GM12878 (cell line): ENCODE measurements around the gene PTMA. TPM values are rescaled to one million over a fixed set of nuclear protein-coding genes. Genes with fewer than 3 reads are reported as not detected.

ENCODE experiments used
- ATF7 ChIP-seq: fragments of 450-650 bp; IDR thresholded peaks from 2 replicates; pipeline ENCODE4 v1.6.1; 2016; ENCODE audit warnings: low read depth, mild to moderate bottlenecking
- BCL11A ChIP-seq: IDR thresholded peaks from 2 replicates; pipeline ENCODE4 v1.6.1; 2011; ENCODE audit warnings: low read depth, low read length
- BHLHE40 ChIP-seq, 2 experiments: fragments of 450-650 bp in 1 of 2; IDR thresholded peaks; 2 replicates each; pipeline ENCODE4 v1.6.1; 2011 to 2017; ENCODE audit warnings: low read depth in 2 of 2, borderline replicate concordance in 1 of 2, improper control_type of control experiment in 1 of 2, low read length in 1 of 2, mild to moderate bottlenecking in 1 of 2
- CBX5 ChIP-seq: sonication (generic); IDR thresholded peaks from 2 replicates; pipeline ENCODE4 v1.6.1; 2016; ENCODE audit warnings: low read depth, moderate library complexity, mild to moderate bottlenecking, inconsistent platforms
- CHD4 ChIP-seq: fragments of 200-600 bp; sonication (generic); IDR thresholded peaks from 2 replicates; pipeline ENCODE4 v1.6.1; 2016; ENCODE audit warnings: mild to moderate bottlenecking
- ESRRA ChIP-seq: IDR thresholded peaks from 2 replicates; pipeline ENCODE4 v1.6.1; 2012; ENCODE audit warnings: mild to moderate bottlenecking, low read length, improper control_type of control experiment
- ETV6 ChIP-seq, 2 experiments: fragments of 450-650 bp in 1 of 2; IDR thresholded peaks in 1 of 2; conservative IDR thresholded peaks in 1 of 2; 2 replicates each; pipeline ENCODE4 v1.6.1; 2014; ENCODE audit warnings: antibody characterized with exemption in 1 of 2, borderline replicate concordance in 1 of 2, low read depth in 1 of 2, mild to moderate bottlenecking in 1 of 2, moderate library complexity in 1 of 2
- FOXK2 ChIP-seq: fragments of 450-650 bp; IDR thresholded peaks from 2 replicates; pipeline ENCODE4 v1.6.1; 2017; ENCODE audit warnings: mild to moderate bottlenecking, moderate library complexity
- JUND ChIP-seq: IDR thresholded peaks from 2 replicates; pipeline ENCODE4 v1.6.1; 2012; ENCODE audit warnings: low read depth, mild to moderate bottlenecking, low read length, improper control_type of control experiment, moderate library complexity
- MEF2A ChIP-seq: IDR thresholded peaks from 2 replicates; pipeline ENCODE4 v1.6.1; 2011; ENCODE audit warnings: low read depth, mild to moderate bottlenecking, low read length, moderate library complexity; ENCODE audit not compliant: insufficient read depth
- MXI1 ChIP-seq: fragments of 150-350 bp; IDR thresholded peaks from 2 replicates; pipeline ENCODE4 v1.6.1; 2011; ENCODE audit warnings: low read depth, mild to moderate bottlenecking, inconsistent platforms, low read length, improper control_type of control experiment
- MYB ChIP-seq: fragments of 150-350 bp; IDR thresholded peaks from 2 replicates; pipeline ENCODE4 v1.6.1; 2014; ENCODE audit warnings: mild to moderate bottlenecking, low read depth, low read length, borderline replicate concordance
- NBN ChIP-seq: fragments of 450-650 bp; IDR thresholded peaks from 2 replicates; pipeline ENCODE4 v1.6.1; 2016
- NFXL1 ChIP-seq: fragments of 450-650 bp; IDR thresholded peaks from 2 replicates; pipeline ENCODE4 v1.6.1; 2017; ENCODE audit warnings: antibody characterized with exemption, mild to moderate bottlenecking, borderline replicate concordance
- PAX5 ChIP-seq: IDR thresholded peaks from 2 replicates; pipeline ENCODE4 v1.6.1; 2011; ENCODE audit warnings: low read depth, low read length, borderline replicate concordance
- RCOR1 ChIP-seq: conservative IDR thresholded peaks from 2 replicates; pipeline ENCODE4 v1.6.1; 2012; ENCODE audit warnings: low read depth, low read length, improper control_type of control experiment
- RUNX3 ChIP-seq: IDR thresholded peaks from 2 replicates; pipeline ENCODE4 v1.6.1; 2012; ENCODE audit warnings: low read length, inconsistent platforms
- SMAD1 ChIP-seq: fragments of 450-650 bp; IDR thresholded peaks from 2 replicates; pipeline ENCODE4 v1.6.1; 2018; ENCODE audit warnings: mild to moderate bottlenecking, low read depth; ENCODE audit not compliant: partially characterized antibody
- TCF3 ChIP-seq: IDR thresholded peaks from 2 replicates; pipeline ENCODE4 v1.6.1; 2012; ENCODE audit warnings: low read depth, mild to moderate bottlenecking, low read length, borderline replicate concordance; ENCODE audit not compliant: insufficient read depth
- ZNF24 ChIP-seq: fragments of 450-650 bp; IDR thresholded peaks from 2 replicates; pipeline ENCODE4 v1.6.1; 2017; ENCODE audit warnings: antibody characterized with exemption, mild to moderate bottlenecking
- ZNF622 ChIP-seq: fragments of 450-650 bp; IDR thresholded peaks from 2 replicates; pipeline ENCODE4 v1.6.1; 2017; ENCODE audit warnings: mild to moderate bottlenecking, inconsistent platforms
- polyA plus RNA-seq, 11 experiments: library from polyadenylated mRNA; depleted of rRNA in 4 of 11; unstranded in 6 of 11; stranded (reverse) in 5 of 11; fragments of >200 nt; fragmentation: Nextera tagmentation in 4 of 11; fragmentation: Illumina TruSeq in 1 of 11; extraction: Ambion mirVana in 4 of 11; extraction: Trizol in 1 of 11; gene quantifications; 1 replicate in 1 of 11; 2 replicates in 10 of 11; pipeline versions ENCODE4 v1.2.1 to v1.2.3, GENCODE V29; 2011 to 2016; ENCODE audit warnings: inconsistent platforms in 2 of 11, missing spikeins in 2 of 11, low read depth in 1 of 11
- total RNA-seq, 4 experiments: library from RNA; depleted of rRNA in 3 of 4; stranded (reverse); fragments of >200 nt in 3 of 4; fragmentation: Illumina TruSeq in 1 of 4; extraction: Trizol in 1 of 4; gene quantifications; 2 replicates each; pipeline versions ENCODE4 v1.2.1 to v1.2.3, GENCODE V29; 2013 to 2021
- TF ChIP-seq, protein P1 (sequence below): fragments of 450-650 bp; IDR thresholded peaks from 2 replicates; pipeline ENCODE4 v1.6.1; 2018; ENCODE audit warnings: borderline replicate concordance, mild to moderate bottlenecking; ENCODE audit not compliant: partially characterized antibody
- TF ChIP-seq, protein P2 (sequence below): fragments of 450-650 bp; conservative IDR thresholded peaks from 2 replicates; pipeline ENCODE4 v1.6.1; 2017; ENCODE audit warnings: mild to moderate bottlenecking, moderate library complexity
- TF ChIP-seq, protein P3 (sequence below): fragments of 450-650 bp; formaldehyde crosslinking; IDR thresholded peaks from 2 replicates; pipeline ENCODE4 v1.4.0; 2022; ENCODE audit warnings: mild to moderate bottlenecking, moderate library complexity

PTMA gene
- total and polyA plus RNA-seq, 10 of the 15 experiments (the other 5 are each of a cell fraction or from before 2014, with no cell fraction given), result 1,144 to 5,018 (median 3,464) TPM

DNA sequence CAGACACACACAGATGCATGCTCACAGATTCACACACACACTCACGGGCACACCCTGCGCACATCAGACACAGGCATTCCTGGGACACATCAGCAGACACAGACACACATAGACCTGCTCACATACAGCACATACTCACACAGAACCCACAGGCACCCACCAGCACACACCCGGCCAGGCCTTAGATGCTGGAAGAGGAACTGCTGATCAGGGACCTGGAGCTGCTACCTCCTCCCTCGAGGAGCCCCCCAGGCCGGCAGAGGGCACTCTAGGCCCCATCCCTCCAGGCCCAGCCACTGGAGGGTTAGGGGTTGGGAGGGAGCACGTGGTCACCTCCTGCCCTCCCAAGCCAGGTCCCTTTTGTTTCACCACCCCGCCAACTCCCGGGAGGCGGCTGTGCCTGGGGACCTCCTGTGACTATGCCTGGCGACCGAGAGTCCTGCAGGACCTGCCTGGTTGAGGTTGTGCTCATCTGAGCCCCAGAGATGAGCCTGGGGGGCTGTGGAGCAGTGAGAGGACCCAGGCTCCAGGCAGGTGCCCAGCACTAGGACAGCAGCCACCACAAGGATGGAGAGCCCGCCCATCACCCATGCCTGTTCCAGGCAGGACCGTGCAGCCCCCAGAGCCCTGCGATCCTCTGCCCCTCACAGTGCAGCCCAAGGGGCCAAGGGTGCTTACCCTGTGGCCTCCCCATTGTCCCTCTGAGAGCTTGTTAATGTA lies 21.0 kb upstream of the PTMA start (continued):
- TF ChIP-seq TCF3 (no peak), MEF2A (no peak), FOXK2 (no peak), SMAD1 (no peak), CHD4 (no peak), ESRRA (no peak), ZNF622 (no peak), MXI1 (peak; percentile 67), BHLHE40 (IDR thresholded peaks at IDR 0.05; ENCODE audit: borderline replicate concordance in 1 of 2, low read depth in 2 of 2, low read length in 1 of 2) (peak; percentile 32 to 53; a peak in 2 of 4 replicates), ATF7 (no peak; the same call in 1 of the 2 replicates), RCOR1 (no peak), ETV6 (conservative IDR thresholded peaks at IDR 0.05 in 1 of 2, IDR thresholded peaks at IDR 0.05 in 1 of 2; ENCODE audit: borderline replicate concordance in 1 of 2, low read depth in 1 of 2) (no peak), MYB (no peak), RUNX3 (no peak), JUND (no peak), ZNF24 (0 out of 2 replicates have a peak, but pooled peaks have one; percentile 8), PAX5 (no peak), BCL11A (no peak), CBX5 (no peak), NFXL1 (no peak), NBN (peak; percentile 44; the same call in 1 of the 2 replicates)
- TF ChIP-seq, protein P1, sequence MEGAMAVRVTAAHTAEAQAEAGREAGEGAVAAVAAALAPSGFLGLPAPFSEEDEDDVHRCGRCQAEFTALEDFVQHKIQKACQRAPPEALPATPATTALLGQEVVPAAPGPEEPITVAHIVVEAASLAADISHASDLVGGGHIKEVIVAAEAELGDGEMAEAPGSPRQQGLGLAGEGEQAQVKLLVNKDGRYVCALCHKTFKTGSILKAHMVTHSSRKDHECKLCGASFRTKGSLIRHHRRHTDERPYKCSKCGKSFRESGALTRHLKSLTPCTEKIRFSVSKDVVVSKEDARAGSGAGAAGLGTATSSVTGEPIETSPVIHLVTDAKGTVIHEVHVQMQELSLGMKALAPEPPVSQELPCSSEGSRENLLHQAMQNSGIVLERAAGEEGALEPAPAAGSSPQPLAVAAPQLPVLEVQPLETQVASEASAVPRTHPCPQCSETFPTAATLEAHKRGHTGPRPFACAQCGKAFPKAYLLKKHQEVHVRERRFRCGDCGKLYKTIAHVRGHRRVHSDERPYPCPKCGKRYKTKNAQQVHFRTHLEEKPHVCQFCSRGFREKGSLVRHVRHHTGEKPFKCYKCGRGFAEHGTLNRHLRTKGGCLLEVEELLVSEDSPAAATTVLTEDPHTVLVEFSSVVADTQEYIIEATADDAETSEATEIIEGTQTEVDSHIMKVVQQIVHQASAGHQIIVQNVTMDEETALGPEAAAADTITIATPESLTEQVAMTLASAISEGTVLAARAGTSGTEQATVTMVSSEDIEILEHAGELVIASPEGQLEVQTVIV, result no peak
- TF ChIP-seq, protein P2, sequence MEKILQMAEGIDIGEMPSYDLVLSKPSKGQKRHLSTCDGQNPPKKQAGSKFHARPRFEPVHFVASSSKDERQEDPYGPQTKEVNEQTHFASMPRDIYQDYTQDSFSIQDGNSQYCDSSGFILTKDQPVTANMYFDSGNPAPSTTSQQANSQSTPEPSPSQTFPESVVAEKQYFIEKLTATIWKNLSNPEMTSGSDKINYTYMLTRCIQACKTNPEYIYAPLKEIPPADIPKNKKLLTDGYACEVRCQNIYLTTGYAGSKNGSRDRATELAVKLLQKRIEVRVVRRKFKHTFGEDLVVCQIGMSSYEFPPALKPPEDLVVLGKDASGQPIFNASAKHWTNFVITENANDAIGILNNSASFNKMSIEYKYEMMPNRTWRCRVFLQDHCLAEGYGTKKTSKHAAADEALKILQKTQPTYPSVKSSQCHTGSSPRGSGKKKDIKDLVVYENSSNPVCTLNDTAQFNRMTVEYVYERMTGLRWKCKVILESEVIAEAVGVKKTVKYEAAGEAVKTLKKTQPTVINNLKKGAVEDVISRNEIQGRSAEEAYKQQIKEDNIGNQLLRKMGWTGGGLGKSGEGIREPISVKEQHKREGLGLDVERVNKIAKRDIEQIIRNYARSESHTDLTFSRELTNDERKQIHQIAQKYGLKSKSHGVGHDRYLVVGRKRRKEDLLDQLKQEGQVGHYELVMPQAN, result no peak
- TF ChIP-seq, protein P3, sequence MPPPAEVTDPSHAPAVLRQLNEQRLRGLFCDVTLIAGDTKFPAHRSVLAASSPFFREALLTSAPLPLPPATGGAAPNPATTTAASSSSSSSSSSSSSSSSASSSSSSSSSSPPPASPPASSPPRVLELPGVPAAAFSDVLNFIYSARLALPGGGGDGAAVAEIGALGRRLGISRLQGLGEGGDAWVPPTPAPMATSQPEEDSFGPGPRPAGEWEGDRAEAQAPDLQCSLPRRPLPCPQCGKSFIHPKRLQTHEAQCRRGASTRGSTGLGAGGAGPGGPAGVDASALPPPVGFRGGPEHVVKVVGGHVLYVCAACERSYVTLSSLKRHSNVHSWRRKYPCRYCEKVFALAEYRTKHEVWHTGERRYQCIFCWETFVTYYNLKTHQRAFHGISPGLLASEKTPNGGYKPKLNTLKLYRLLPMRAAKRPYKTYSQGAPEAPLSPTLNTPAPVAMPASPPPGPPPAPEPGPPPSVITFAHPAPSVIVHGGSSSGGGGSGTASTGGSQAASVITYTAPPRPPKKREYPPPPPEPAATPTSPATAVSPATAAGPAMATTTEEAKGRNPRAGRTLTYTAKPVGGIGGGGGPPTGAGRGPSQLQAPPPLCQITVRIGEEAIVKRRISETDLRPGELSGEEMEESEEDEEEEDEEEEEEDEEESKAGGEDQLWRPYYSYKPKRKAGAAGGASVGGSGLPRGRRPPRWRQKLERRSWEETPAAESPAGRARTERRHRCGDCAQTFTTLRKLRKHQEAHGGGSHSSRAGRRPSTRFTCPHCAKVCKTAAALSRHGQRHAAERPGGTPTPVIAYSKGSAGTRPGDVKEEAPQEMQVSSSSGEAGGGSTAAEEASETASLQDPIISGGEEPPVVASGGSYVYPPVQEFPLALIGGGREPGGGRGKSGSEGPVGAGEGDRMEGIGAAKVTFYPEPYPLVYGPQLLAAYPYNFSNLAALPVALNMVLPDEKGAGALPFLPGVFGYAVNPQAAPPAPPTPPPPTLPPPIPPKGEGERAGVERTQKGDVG (CRISPR knock-in tag), result no peak
